Measurements from ENCODE around the gene CBLL1. TPM values are rescaled to one million over a fixed set of nuclear protein-coding genes. Genes with fewer than 3 reads are reported as not detected.

Gene CBLL1
- total and polyA plus RNA-seq, 2 donors from 2014 or later: 5.6 to 22.4 TPM

DNA sequence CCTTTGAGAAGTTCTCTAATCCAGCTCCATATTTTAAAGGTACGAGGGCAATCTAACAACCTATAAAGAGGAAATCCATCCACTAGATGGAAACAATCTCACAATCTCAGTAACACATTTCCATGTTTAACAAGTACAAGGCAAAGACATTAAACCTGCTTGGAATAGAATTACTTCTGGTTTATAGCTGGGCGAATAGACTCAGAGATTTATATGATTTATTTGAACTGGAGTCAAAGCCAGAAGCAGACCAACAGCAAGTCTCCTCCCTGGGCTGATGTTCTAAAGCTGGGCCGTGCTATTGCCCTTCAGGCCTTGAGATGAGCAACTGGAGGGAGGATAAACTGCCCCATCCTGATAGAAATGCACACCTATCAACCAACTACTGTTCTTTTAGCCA, 33.8 kb downstream of the CBLL1 start:
- FAIRE-seq: no peak
- no peaks in the 10 kb centered on the region for H3K4me1 ChIP-seq (ENCODE audit: control insufficient read depth in 2 of 3, insufficient read depth in 2 of 3, low read depth in 1 of 3, low read length in 3 of 3)

DNA sequence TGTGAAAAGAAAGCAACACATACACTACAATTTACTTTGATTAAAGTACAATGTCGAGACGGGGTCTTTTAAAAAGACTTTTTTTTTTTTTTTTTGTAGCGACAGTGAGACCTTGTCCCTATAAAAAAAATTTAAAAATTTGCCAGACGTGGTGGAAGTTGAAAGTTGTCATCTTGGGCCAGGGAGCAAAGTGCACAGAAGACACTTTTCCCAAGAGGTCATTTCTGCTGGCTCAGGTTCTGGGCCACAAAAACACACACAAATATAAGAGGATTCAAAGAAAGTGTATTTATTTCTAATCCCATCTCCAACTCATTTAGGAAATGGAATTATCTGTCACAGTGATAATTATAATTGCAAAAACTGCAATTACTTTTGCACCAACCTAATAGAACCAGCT, 34.3 kb downstream of the CBLL1 start:
- Histone ChIP-seq H3K27me3 (ENCODE audit: control insufficient read depth, insufficient read depth, low read length) (no peaks in the 10 kb centered on the region), H3K9ac (ENCODE audit: low read length in 3 of 3) (no peak overlapping the region), H3K4me3 (ENCODE audit: low read length in 3 of 3) (no peak overlapping the region), H3K27ac (ENCODE audit: low read depth in 2 of 2, low read length in 2 of 2) (no peak overlapping the region), H3K36me3 (ENCODE audit: control insufficient read depth in 2 of 3, insufficient read depth in 3 of 3, low read length in 3 of 3) (no peaks in the 10 kb centered on the region), H3K9me3 (ENCODE audit: control insufficient read depth in 2 of 3, insufficient read depth in 1 of 3, low read length in 3 of 3) (no peaks in the 10 kb centered on the region), H3K4me1 (ENCODE audit: control insufficient read depth in 2 of 3, insufficient read depth in 2 of 3, low read depth in 1 of 3, low read length in 3 of 3) (no peaks in the 10 kb centered on the region)
- FAIRE-seq: no peak
- DNase-seq: no peak
- intact Hi-C loops (cut with DNase I): no loop called here
- TF ChIP-seq, protein P1, sequence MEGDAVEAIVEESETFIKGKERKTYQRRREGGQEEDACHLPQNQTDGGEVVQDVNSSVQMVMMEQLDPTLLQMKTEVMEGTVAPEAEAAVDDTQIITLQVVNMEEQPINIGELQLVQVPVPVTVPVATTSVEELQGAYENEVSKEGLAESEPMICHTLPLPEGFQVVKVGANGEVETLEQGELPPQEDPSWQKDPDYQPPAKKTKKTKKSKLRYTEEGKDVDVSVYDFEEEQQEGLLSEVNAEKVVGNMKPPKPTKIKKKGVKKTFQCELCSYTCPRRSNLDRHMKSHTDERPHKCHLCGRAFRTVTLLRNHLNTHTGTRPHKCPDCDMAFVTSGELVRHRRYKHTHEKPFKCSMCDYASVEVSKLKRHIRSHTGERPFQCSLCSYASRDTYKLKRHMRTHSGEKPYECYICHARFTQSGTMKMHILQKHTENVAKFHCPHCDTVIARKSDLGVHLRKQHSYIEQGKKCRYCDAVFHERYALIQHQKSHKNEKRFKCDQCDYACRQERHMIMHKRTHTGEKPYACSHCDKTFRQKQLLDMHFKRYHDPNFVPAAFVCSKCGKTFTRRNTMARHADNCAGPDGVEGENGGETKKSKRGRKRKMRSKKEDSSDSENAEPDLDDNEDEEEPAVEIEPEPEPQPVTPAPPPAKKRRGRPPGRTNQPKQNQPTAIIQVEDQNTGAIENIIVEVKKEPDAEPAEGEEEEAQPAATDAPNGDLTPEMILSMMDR (IDR thresholded peaks at IDR 0.05; ENCODE audit: borderline replicate concordance, extremely low read depth, insufficient read depth): no peak

More for the DNA sequence above, 33.8 kb downstream of the CBLL1 start:
- DNase-seq: no peak
- intact Hi-C loops (cut with DNase I): no loop called here
- Histone ChIP-seq H3K27me3 (ENCODE audit: control insufficient read depth, insufficient read depth, low read length) (no peaks in the 10 kb centered on the region), H3K9me3 (ENCODE audit: control insufficient read depth in 2 of 3, insufficient read depth in 1 of 3, low read length in 3 of 3) (no peaks in the 10 kb centered on the region), H3K4me3 (ENCODE audit: low read length in 3 of 3) (no peak overlapping the region), H3K9ac (ENCODE audit: low read length in 3 of 3) (no peak overlapping the region), H3K27ac (ENCODE audit: low read depth in 2 of 2, low read length in 2 of 2) (no peak overlapping the region), H3K36me3 (ENCODE audit: control insufficient read depth in 2 of 3, insufficient read depth in 3 of 3, low read length in 3 of 3) (no peaks in the 10 kb centered on the region)
- TF ChIP-seq, protein P1 (IDR thresholded peaks at IDR 0.05; ENCODE audit: borderline replicate concordance, extremely low read depth, insufficient read depth): no peak

DNA sequence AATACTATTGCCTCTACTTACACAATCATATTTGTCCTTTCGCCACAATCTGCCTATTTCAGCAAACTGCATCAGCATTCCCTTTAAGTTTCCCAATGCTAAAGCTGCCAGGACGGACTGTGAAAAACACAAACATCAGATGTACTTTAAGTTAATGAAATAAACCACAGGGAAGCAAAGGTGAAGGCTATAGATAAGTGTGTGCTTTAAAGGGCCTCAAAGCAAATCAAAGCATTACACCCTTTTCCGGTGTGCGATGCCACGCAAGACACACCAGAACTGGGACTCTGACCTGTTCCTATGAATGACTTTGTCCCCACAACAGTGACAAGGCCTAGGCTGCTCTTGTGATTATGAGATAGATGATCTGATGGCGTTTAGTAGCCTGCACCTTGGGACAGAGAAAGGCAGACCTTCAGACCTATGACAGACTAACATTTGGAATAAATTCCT, 35.7 kb downstream of the CBLL1 start:
- Histone ChIP-seq H3K4me1 (ENCODE audit: control insufficient read depth in 2 of 3, insufficient read depth in 2 of 3, low read depth in 1 of 3, low read length in 3 of 3) (no peaks in the 10 kb centered on the region), H3K27me3 (ENCODE audit: control insufficient read depth, insufficient read depth, low read length) (no peaks in the 10 kb centered on the region), H3K9ac (ENCODE audit: low read length in 3 of 3) (no peak overlapping the region), H3K27ac (ENCODE audit: low read depth in 2 of 2, low read length in 2 of 2) (no peak overlapping the region), H3K4me3 (ENCODE audit: low read length in 3 of 3) (no peak overlapping the region), H3K9me3 (ENCODE audit: control insufficient read depth in 2 of 3, insufficient read depth in 1 of 3, low read length in 3 of 3) (no peaks in the 10 kb centered on the region), H3K36me3 (ENCODE audit: control insufficient read depth in 2 of 3, insufficient read depth in 3 of 3, low read length in 3 of 3) (no peaks in the 10 kb centered on the region)
- TF ChIP-seq, protein P1 (IDR thresholded peaks at IDR 0.05; ENCODE audit: borderline replicate concordance, extremely low read depth, insufficient read depth): no peak
- DNase-seq: no peak
- FAIRE-seq: no peak
- intact Hi-C loops (cut with DNase I): no loop called here

DNA sequence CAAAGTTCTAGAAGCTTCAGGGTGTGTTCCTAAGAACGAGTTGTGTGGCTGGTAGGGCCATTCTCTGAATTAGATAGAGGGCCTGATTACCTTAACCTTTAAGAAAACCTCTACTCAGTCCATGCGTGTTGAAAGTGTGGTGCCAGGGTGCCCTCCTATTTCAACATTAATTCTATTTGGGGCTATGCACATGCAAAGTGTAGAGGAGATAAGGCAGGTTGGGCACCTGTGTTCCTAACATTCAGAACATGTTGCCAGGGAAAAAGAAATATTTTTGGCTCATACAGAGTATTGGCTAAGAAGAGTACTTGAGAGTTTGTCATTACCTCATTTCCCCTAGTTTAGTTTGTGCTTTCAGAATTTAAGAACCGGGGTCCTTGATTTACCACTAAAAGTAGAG, 38.4 kb downstream of the CBLL1 start:
- H3K27ac ChIP-seq (ENCODE audit: low read depth in 2 of 2, low read length in 2 of 2): no peak overlapping the region
- no peaks in the 10 kb centered on the region for H3K9me3 ChIP-seq (ENCODE audit: control insufficient read depth in 2 of 3, insufficient read depth in 1 of 3, low read length in 3 of 3)
- H3K4me3 ChIP-seq (ENCODE audit: low read length in 3 of 3): no peak overlapping the region
- DNase-seq (no peak), FAIRE-seq (no peak)
- H3K4me1 ChIP-seq (ENCODE audit: control insufficient read depth in 2 of 3, insufficient read depth in 2 of 3, low read depth in 1 of 3, low read length in 3 of 3): no peaks in the 10 kb centered on the region
- H3K9ac ChIP-seq (ENCODE audit: low read length in 3 of 3): no peak overlapping the region
- TF ChIP-seq, protein P1 (IDR thresholded peaks at IDR 0.05; ENCODE audit: borderline replicate concordance, extremely low read depth, insufficient read depth): no peak
- intact Hi-C loops (cut with DNase I): no loop called here
- H3K27me3 ChIP-seq (ENCODE audit: control insufficient read depth, insufficient read depth, low read length): no peaks in the 10 kb centered on the region
- no peaks in the 10 kb centered on the region for H3K36me3 ChIP-seq (ENCODE audit: control insufficient read depth in 2 of 3, insufficient read depth in 3 of 3, low read length in 3 of 3)
